Upper lobe of left lung (tissue), 4 donors: ENCODE data around the gene POLA2.

Source experiments
- EP300 ChIP-seq, 4 donors: sonication (generic); formaldehyde crosslinking; IDR thresholded peaks; one replicate each; pipeline ENCODE4 v1.5.1; 2017; ENCODE audit warnings: antibody characterized with exemption in 4 of 4, control low read depth in 2 of 4
- POLR2A ChIP-seq, 4 donors: fragments of 450-650 bp; IDR thresholded peaks; one replicate each; pipeline ENCODE4 v1.5.1; 2016 to 2017; ENCODE audit warnings: antibody characterized with exemption in 4 of 4, mild to moderate bottlenecking in 2 of 4
- POLR2AphosphoS5 ChIP-seq, 2 donors: sonication (generic); formaldehyde crosslinking; IDR thresholded peaks; one replicate each; pipeline ENCODE4 v1.5.1; 2017; ENCODE audit warnings: antibody characterized with exemption in 2 of 2
- TF ChIP-seq, protein P1 (sequence below), 6 experiments: fragments of 450-650 bp in 4 of 6; fragments of 200-600 bp in 2 of 6; sonication (generic) in 2 of 6; IDR thresholded peaks; one replicate each; pipeline ENCODE4 v1.5.1; 2016 to 2019; ENCODE audit warnings: antibody characterized with exemption in 6 of 6

DNA sequence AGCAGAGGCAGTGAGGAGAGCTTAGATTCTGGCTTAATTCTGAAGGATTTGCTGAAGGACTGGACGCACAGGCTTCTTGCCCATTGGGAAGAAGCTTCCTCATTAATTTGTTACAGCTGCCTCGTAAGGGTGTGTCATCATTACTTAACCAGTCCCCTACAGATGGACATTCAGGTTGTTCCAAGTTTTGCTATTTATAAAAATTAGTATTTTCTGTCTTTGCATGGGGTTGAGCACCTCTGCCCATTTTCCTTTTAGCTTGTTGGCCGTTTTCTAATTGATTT is 41.9 kb upstream of the POLA2 start:
- no peak for TF ChIP-seq EP300 (IDR thresholded peaks at IDR 0.05)
- no peak for TF ChIP-seq POLR2A (IDR thresholded peaks at IDR 0.05)
- TF ChIP-seq, protein P1, sequence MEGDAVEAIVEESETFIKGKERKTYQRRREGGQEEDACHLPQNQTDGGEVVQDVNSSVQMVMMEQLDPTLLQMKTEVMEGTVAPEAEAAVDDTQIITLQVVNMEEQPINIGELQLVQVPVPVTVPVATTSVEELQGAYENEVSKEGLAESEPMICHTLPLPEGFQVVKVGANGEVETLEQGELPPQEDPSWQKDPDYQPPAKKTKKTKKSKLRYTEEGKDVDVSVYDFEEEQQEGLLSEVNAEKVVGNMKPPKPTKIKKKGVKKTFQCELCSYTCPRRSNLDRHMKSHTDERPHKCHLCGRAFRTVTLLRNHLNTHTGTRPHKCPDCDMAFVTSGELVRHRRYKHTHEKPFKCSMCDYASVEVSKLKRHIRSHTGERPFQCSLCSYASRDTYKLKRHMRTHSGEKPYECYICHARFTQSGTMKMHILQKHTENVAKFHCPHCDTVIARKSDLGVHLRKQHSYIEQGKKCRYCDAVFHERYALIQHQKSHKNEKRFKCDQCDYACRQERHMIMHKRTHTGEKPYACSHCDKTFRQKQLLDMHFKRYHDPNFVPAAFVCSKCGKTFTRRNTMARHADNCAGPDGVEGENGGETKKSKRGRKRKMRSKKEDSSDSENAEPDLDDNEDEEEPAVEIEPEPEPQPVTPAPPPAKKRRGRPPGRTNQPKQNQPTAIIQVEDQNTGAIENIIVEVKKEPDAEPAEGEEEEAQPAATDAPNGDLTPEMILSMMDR (IDR thresholded peaks at IDR 0.05) = no peak
- no peak for TF ChIP-seq POLR2AphosphoS5 (IDR thresholded peaks at IDR 0.05)
